G401 (cell line): ENCODE results near the gene TBX4. TPM values are rescaled to one million over a fixed set of nuclear protein-coding genes. Genes with fewer than 3 reads are reported as not detected.
A peak's percentile ranks its signal among the peaks of the same experiment; 100 is the strongest.

Experiments used
- DNase-seq: peaks from one replicate; pipeline ENCODE4 v3.0.0-alpha.2; 2015; ENCODE audit warnings: low spot score
- in situ Hi-C: cut with HindIII; loops from 2 replicates; pipeline ENCODE4 v1.10.0; 2016; ENCODE audit warnings: low sequenced_read_pairs, mixed read lengths
- total RNA-seq: library from RNA; depleted of rRNA; stranded (reverse); fragments of >200 nt; shearing (Covaris generic); gene quantifications from 2 replicates; pipeline ENCODE4 v1.2.3, GENCODE V29; 2014

The TBX4 gene
- total RNA-seq, 1 experiment from 2014 or later: 0.64 TPM

GRCh38 chr17:61460796-61461585 is 8.8 kb downstream of the TBX4 start:
- DNase-seq: no peak
- in situ Hi-C loops: no loop called here

- in situ Hi-C loops: no loop called here
- no peak for DNase-seq
Observed at GRCh38 chr17:61461586-61461966, 9.4 kb downstream of the TBX4 start.

- in situ Hi-C loops: no loop called here
- DNase-seq: no peak
Observed at GRCh38 chr17:61461967-61462718, 9.9 kb downstream of the TBX4 start.

GRCh38 chr17:61462719-61463315 is 10.6 kb downstream of the TBX4 start:
- DNase-seq: no peak
- in situ Hi-C loops: no loop called here

- in situ Hi-C loops: no loop called here
- DNase-seq: peak; percentile 20
Observed at GRCh38 chr17:61463316-61464129, 11.3 kb downstream of the TBX4 start.

GRCh38 chr17:61464130-61464842 is 12.1 kb downstream of the TBX4 start:
- DNase-seq: no peak
- in situ Hi-C loops: no loop called here

GRCh38 chr17:61464843-61465180 is 12.6 kb downstream of the TBX4 start:
- DNase-seq: no peak
- in situ Hi-C loops: no loop called here

GRCh38 chr17:61465550-61466237 is 13.5 kb downstream of the TBX4 start:
- DNase-seq: no peak
- in situ Hi-C loops: no loop called here

- DNase-seq: no peak
- in situ Hi-C loops: no loop called here
Observed at GRCh38 chr17:61466246-61466645, 14.0 kb downstream of the TBX4 start.

GRCh38 chr17:61467416-61468262 is 15.4 kb downstream of the TBX4 start:
- in situ Hi-C loops: no loop called here

GRCh38 chr17:61468263-61468907 is 16.2 kb downstream of the TBX4 start:
- in situ Hi-C loops: no loop called here
- peak; percentile 14 for DNase-seq

More at GRCh38 chr17:61467416-61468262, 15.4 kb downstream of the TBX4 start:
- peak; percentile 54 for DNase-seq

- no peak for DNase-seq
- in situ Hi-C loops: no loop called here
Observed at GRCh38 chr17:61469474-61469873, 17.3 kb downstream of the TBX4 start.

GRCh38 chr17:61469949-61470348 is 17.7 kb downstream of the TBX4 start:
- in situ Hi-C loops: no loop called here

GRCh38 chr17:61470530-61471136 is 18.4 kb downstream of the TBX4 start:
- DNase-seq: no peak
- in situ Hi-C loops: no loop called here

More at GRCh38 chr17:61469949-61470348, 17.7 kb downstream of the TBX4 start:
- DNase-seq: no peak

- in situ Hi-C loops: no loop called here
Observed at GRCh38 chr17:61474235-61474927, 22.2 kb downstream of the TBX4 start.

GRCh38 chr17:61474934-61475333 is 22.7 kb downstream of the TBX4 start:
- no peak for DNase-seq
- in situ Hi-C loops: no loop called here

More at GRCh38 chr17:61474235-61474927, 22.2 kb downstream of the TBX4 start:
- no peak for DNase-seq
